Uterus (tissue), 2 donors: Measurements from ENCODE around the gene MICAL2.

Experiments
- CTCF ChIP-seq, 4 experiments: fragments of 200-600 bp in 2 of 4; fragments of 450-650 bp in 2 of 4; sonication (generic) in 2 of 4; IDR thresholded peaks; one replicate each; pipeline ENCODE4 v1.5.1; 2016 to 2019; ENCODE audit warnings: antibody characterized with exemption in 4 of 4, mild to moderate bottlenecking in 2 of 4, moderate library complexity in 1 of 4
- POLR2A ChIP-seq, 2 donors: fragments of 450-650 bp; IDR thresholded peaks; one replicate each; pipeline ENCODE4 v1.6.1; 2016; ENCODE audit warnings: antibody characterized with exemption in 2 of 2, mild to moderate bottlenecking in 1 of 2, moderate library complexity in 1 of 2

DNA sequence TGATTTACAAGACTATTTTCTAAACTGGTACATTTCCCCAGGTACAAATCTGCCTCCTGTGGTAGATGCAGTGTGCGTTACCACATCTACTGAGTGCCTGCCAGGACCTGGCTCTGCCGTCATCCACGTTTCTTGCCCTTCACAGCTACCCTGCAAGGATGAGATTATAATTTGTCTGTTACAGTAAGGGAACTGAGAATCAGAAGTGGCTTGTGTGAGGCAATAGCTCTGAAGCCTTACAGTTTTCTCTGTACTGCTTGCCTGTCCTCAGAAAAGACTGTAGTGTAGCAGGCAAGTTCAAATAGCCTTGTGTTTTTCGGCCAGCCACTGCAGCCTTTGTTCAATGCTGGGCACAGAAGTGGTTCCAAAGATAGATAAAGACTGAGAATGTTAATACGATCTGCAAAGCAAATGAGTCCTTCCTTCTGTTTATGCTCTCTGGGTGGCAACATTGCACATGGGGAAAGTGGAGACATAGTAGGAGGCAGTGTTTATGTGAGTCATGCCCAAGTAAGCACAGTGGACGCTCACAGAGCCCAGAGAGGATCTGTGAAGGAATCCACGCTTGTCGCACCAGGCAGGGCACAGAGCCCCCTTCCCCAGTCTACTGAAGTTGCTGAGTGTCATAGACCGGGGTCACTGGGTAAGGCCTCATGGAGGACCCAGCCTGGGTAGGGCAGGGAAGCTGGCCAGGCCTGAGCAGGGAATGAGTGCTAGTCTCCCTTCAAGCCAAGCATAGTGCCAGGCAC is 49.1 kb downstream of the MICAL2 start:
- no peak for TF ChIP-seq CTCF (IDR thresholded peaks at IDR 0.05)
- TF ChIP-seq POLR2A (IDR thresholded peaks at IDR 0.05): no peak
